Aorta (tissue), 5 donors: ENCODE data around the gene BTRC. TPM values are rescaled to one million over a fixed set of nuclear protein-coding genes. Genes with fewer than 3 reads are reported as not detected.

ENCODE experiments used
- ATAC-seq: fragments of 200-7000 bp; cut with Tn5 transposase; one replicate; pipeline ENCODE4 v1.9.1; 2022; ENCODE audit warnings: moderate library complexity; ENCODE audit not compliant: low FRiP score
- DNase-seq, 2 donors: peaks; one replicate each; pipeline ENCODE4 v3.0.0-alpha.2; 2020
- H3K27ac ChIP-seq, 2 donors: one replicate each; pipeline ENCODE4 v1.5.1; 2013; ENCODE audit warnings: low read length in 2 of 2, mild to moderate bottlenecking in 2 of 2, moderate library complexity in 2 of 2, control low read depth in 1 of 2, inconsistent platforms in 1 of 2, low read depth in 1 of 2
- H3K27me3 ChIP-seq, 2 donors: one replicate each; pipeline ENCODE4 v1.6.1; 2013; ENCODE audit warnings: control low read depth in 1 of 2, low read length in 1 of 2, mild to moderate bottlenecking in 1 of 2, moderate library complexity in 1 of 2; ENCODE audit not compliant: insufficient read depth in 2 of 2, control insufficient read depth in 1 of 2
- H3K36me3 ChIP-seq, 2 donors: one replicate each; pipeline ENCODE4 v1.6.1; 2013; ENCODE audit warnings: control low read depth in 1 of 2, low read length in 1 of 2, mild to moderate bottlenecking in 1 of 2; ENCODE audit not compliant: insufficient read depth in 2 of 2, control insufficient read depth in 1 of 2
- H3K4me1 ChIP-seq, 2 donors: one replicate each; pipeline ENCODE4 v1.6.1; 2013; ENCODE audit warnings: low read length in 2 of 2, control low read depth in 1 of 2, mild to moderate bottlenecking in 1 of 2, moderate library complexity in 1 of 2; ENCODE audit not compliant: insufficient read depth in 2 of 2, control insufficient read depth in 1 of 2
- H3K4me3 ChIP-seq, 2 donors: one replicate each; pipeline ENCODE4 v1.5.1; 2013; ENCODE audit warnings: low read length in 2 of 2, control low read depth in 1 of 2, mild to moderate bottlenecking in 1 of 2
- H3K9me3 ChIP-seq: one replicate; pipeline ENCODE4 v1.6.1; 2013; ENCODE audit warnings: mild to moderate bottlenecking, low read length; ENCODE audit not compliant: control insufficient read depth
- WGBS, 2 donors: extraction: QIAGEN DNeasy Blood & Tissue Kit; methylation state at CpG; one replicate each; pipeline ENCODE4 v1.1.7; 2013; 5-methylcytosine and 5-hydroxymethylcytosine counted together
- intact Hi-C, 2 donors: fragments of 100-400 bp; cut with DNase I; formaldehyde crosslinking; loops; one replicate each; pipeline versions ENCODE4 v1.14.2 to v1.15.0; 2022
- polyA plus RNA-seq, 2 donors: library from polyadenylated mRNA; stranded (reverse); fragments of 200-250 nt; gene quantifications; one replicate each; pipeline ENCODE4 v1.2.3, GENCODE V29; 2013
- total RNA-seq, 2 donors: library from RNA; stranded (reverse); fragmentation: NEBNext Ultra II Directional; extraction: Animal tissue kit (Norgen Biotek cat#: 25700); gene quantifications; one replicate each; pipeline ENCODE4 v1.2.1, GENCODE V29; 2021
- donor health status: healthy with polysubstance abuse.
- donor health status: Bipolar disorder and iron deficiency.
- donor health status: DM: no; HTN: no; CAD: no.
- donor health status: DM: no; HTN: no; CAD: no.
- donor health status: DM: yes; HTN: yes; CAD: no.

BTRC gene
- total and polyA plus RNA-seq, 4 donors: 4.4 to 21.0 (median 10.8) TPM

- Histone ChIP-seq H3K27ac (no peak overlapping the region), H3K4me3 (no peak overlapping the region), H3K27me3 (no peaks in the 10 kb centered on the region), H3K36me3 (no peaks in the 10 kb centered on the region), H3K9me3 (peaks cover 3% of the 10 kb centered on the region), H3K4me1 (no peaks in the 10 kb centered on the region)
- intact Hi-C loops: no loop called here
- no peak for ATAC-seq
- DNase-seq: no peak
- 88 to 95% methylated on average over 7 of the region's 7 CpGs for WGBS, 2 donors
Measured at GRCh38 chr10:101575580-101576210, 221.7 kb downstream of the BTRC start.

- ATAC-seq (no peak), DNase-seq (peak in 1 of 2 donors; percentile 14)
- Histone ChIP-seq H3K4me1 (no peaks in the 10 kb centered on the region), H3K36me3 (no peaks in the 10 kb centered on the region), H3K27me3 (no peaks in the 10 kb centered on the region), H3K4me3 (no peak overlapping the region), H3K27ac (no peak overlapping the region), H3K9me3 (peaks cover 3% of the 10 kb centered on the region)
- 91 to 92% methylated on average over 7 of the region's 7 CpGs for WGBS, 2 donors
- intact Hi-C loops: no loop called here
Measured at GRCh38 chr10:101576211-101576863, 222.4 kb downstream of the BTRC start.

GRCh38 chr10:101577121-101577871, 223.3 kb downstream of the BTRC start:
- intact Hi-C loops: no loop called here
- 87 to 92% methylated on average over 7 of the region's 7 CpGs for WGBS, 2 donors
- no peaks in the 10 kb centered on the region for H3K36me3 ChIP-seq

GRCh38 chr10:101578192-101578591, 224.2 kb downstream of the BTRC start:
- Histone ChIP-seq H3K9me3 (no peaks in the 10 kb centered on the region), H3K4me3 (no peak overlapping the region), H3K4me1 (no peaks in the 10 kb centered on the region), H3K27me3 (no peaks in the 10 kb centered on the region), H3K27ac (no peak overlapping the region), H3K36me3 (no peaks in the 10 kb centered on the region)
- 89 to 91% methylated on average over 5 of the region's 5 CpGs for WGBS, 2 donors
- intact Hi-C loops: no loop called here
- ATAC-seq (no peak), DNase-seq (no peak)

More at GRCh38 chr10:101577121-101577871, 223.3 kb downstream of the BTRC start:
- no peak overlapping the region for H3K4me3 ChIP-seq
- no peaks in the 10 kb centered on the region for H3K4me1 ChIP-seq
- peaks cover 3% of the 10 kb centered on the region for H3K9me3 ChIP-seq
- DNase-seq (peak in 1 of 2 donors; percentile 52), ATAC-seq (no peak)
- H3K27ac ChIP-seq: no peak overlapping the region
- no peaks in the 10 kb centered on the region for H3K27me3 ChIP-seq

- no peaks in the 10 kb centered on the region for H3K27me3 ChIP-seq
- H3K4me1 ChIP-seq: no peaks in the 10 kb centered on the region
- DNase-seq: peak in 1 of 2 donors; percentile 46
- no peaks in the 10 kb centered on the region for H3K9me3 ChIP-seq
- H3K4me3 ChIP-seq: no peak overlapping the region
- intact Hi-C loops: no loop called here
- 90 to 92% methylated on average over 13 of the region's 13 CpGs for WGBS, 2 donors
- H3K27ac ChIP-seq: no peak overlapping the region
- no peak for ATAC-seq
- no peaks in the 10 kb centered on the region for H3K36me3 ChIP-seq
Measured at GRCh38 chr10:101578803-101579515, 225.0 kb downstream of the BTRC start.

GRCh38 chr10:101579516-101579870, 225.5 kb downstream of the BTRC start:
- 96% methylated on average over 12 of the region's 12 CpGs for WGBS, 2 donors

GRCh38 chr10:101580486-101581399, 226.8 kb downstream of the BTRC start:
- ATAC-seq (no peak), DNase-seq (no peak)
- intact Hi-C loops: no loop called here

More at GRCh38 chr10:101579516-101579870, 225.5 kb downstream of the BTRC start:
- no peak overlapping the region for H3K27ac ChIP-seq
- H3K27me3 ChIP-seq: no peaks in the 10 kb centered on the region
- H3K4me3 ChIP-seq: no peak overlapping the region
- H3K4me1 ChIP-seq: no peaks in the 10 kb centered on the region
- ATAC-seq (no peak), DNase-seq (no peak)
- peaks cover 0 to 1% of the 10 kb centered on the region in 2 donors for H3K36me3 ChIP-seq
- H3K9me3 ChIP-seq: no peaks in the 10 kb centered on the region
- intact Hi-C loops: no loop called here

GRCh38 chr10:101585841-101586240, 231.9 kb downstream of the BTRC start:
- peaks cover 0 to 2% of the 10 kb centered on the region in 2 donors for H3K36me3 ChIP-seq
- intact Hi-C loops: no loop called here
- no peaks in the 10 kb centered on the region for H3K9me3 ChIP-seq
- H3K27ac ChIP-seq: no peak overlapping the region
- no peak overlapping the region for H3K4me3 ChIP-seq
- no peak for ATAC-seq
- peak in 1 of 2 donors; percentile 59 for DNase-seq
- WGBS, 2 donors: 93 to 94% methylated on average over 9 of the region's 9 CpGs
- H3K4me1 ChIP-seq: peaks cover 0 to 6% of the 10 kb centered on the region in 2 donors
- no peaks in the 10 kb centered on the region for H3K27me3 ChIP-seq

More at GRCh38 chr10:101580486-101581399, 226.8 kb downstream of the BTRC start:
- no peak overlapping the region for H3K27ac ChIP-seq
- no peaks in the 10 kb centered on the region for H3K27me3 ChIP-seq
- peaks cover 0 to 2% of the 10 kb centered on the region in 2 donors for H3K36me3 ChIP-seq
- no peaks in the 10 kb centered on the region for H3K4me1 ChIP-seq
- H3K9me3 ChIP-seq: no peaks in the 10 kb centered on the region
- no peak overlapping the region for H3K4me3 ChIP-seq
- 75 to 83% methylated on average over 10 of the region's 10 CpGs for WGBS, 2 donors
